SU-DHL-6 (cell line): ENCODE data around the gene CTNNB1.

Experiments used
- H2AFZ ChIP-seq: fragments of 200-600 bp; sonication (generic); 2 replicates; pipeline ENCODE4 v1.6.1; 2014; ENCODE audit warnings: low read depth, mild to moderate bottlenecking, moderate library complexity, mixed read lengths, antibody characterized with exemption, low read length; ENCODE audit not compliant: severe bottlenecking
- H3F3A ChIP-seq: fragments of 200-600 bp; shearing (Covaris generic); 2 replicates; pipeline ENCODE4 v1.6.0; 2016; ENCODE audit warnings: antibody characterized with exemption, mild to moderate bottlenecking; ENCODE audit not compliant: insufficient read depth
- H3K27ac ChIP-seq: fragments of 200-600 bp; sonication (generic); 2 replicates; pipeline ENCODE4 v1.5.1; 2016; ENCODE audit warnings: low read depth, mild to moderate bottlenecking, low read length, moderate library complexity, mixed read lengths
- H3K27me3 ChIP-seq: fragments of 200-600 bp; sonication (generic), shearing (Covaris generic); 2 replicates; pipeline ENCODE4 v1.6.0; 2014; ENCODE audit warnings: mild to moderate bottlenecking, low read length
- H3K36me3 ChIP-seq: fragments of 200-600 bp; sonication (generic); 2 replicates; pipeline ENCODE4 v1.6.1; 2014; ENCODE audit warnings: mild to moderate bottlenecking, low read length, mixed read lengths
- H3K4me2 ChIP-seq: fragments of 300-600, 200-600 bp; shearing (Covaris generic), sonication (generic); 2 replicates; pipeline ENCODE4 v1.6.0; 2014; ENCODE audit warnings: low read length, low read depth, mild to moderate bottlenecking; ENCODE audit not compliant: poor library complexity, severe bottlenecking
- H3K4me3 ChIP-seq: fragments of 200-600 bp; sonication (generic); 2 replicates; pipeline ENCODE4 v1.5.1; 2014; ENCODE audit warnings: antibody characterized with exemption, low read length, mild to moderate bottlenecking, mixed read lengths; ENCODE audit not compliant: insufficient read depth, poor library complexity, severe bottlenecking
- H3K79me2 ChIP-seq: fragments of 200-600 bp; sonication (generic); 2 replicates; pipeline ENCODE4 v1.6.1; 2014; ENCODE audit warnings: mild to moderate bottlenecking, low read length, moderate library complexity; ENCODE audit not compliant: insufficient read depth
- H3K9ac ChIP-seq: fragments of 200-600 bp; sonication (generic); 2 replicates; pipeline ENCODE4 v1.7.0; 2014; ENCODE audit warnings: mild to moderate bottlenecking, low read length
- H3K9me2 ChIP-seq: fragments of 200-600 bp; sonication (generic); replicated peaks from 2 replicates; pipeline ENCODE4 v1.6.1; 2014; ENCODE audit warnings: low read length; ENCODE audit not compliant: insufficient read depth
- H3K9me3 ChIP-seq: fragments of 200-600 bp; sonication (generic); 2 replicates; pipeline ENCODE4 v1.6.1; 2014; ENCODE audit warnings: low read length, mixed read lengths; ENCODE audit not compliant: insufficient read depth
- H4K20me1 ChIP-seq: fragments of 200-600 bp; sonication (generic); 2 replicates; pipeline ENCODE4 v1.6.1; 2014; ENCODE audit warnings: low read depth, mild to moderate bottlenecking, antibody characterized with exemption, low read length, moderate library complexity, mixed read lengths
- EZH2phosphoT487 ChIP-seq: fragments of 200-600 bp; sonication (generic), shearing (Covaris generic); conservative IDR thresholded peaks from 2 replicates; pipeline ENCODE4 v1.6.1; 2018; ENCODE audit warnings: mild to moderate bottlenecking, antibody characterized with exemption, low read length, moderate library complexity, mixed read lengths
- TF ChIP-seq, protein P1 (sequence below): fragments of 200-600 bp; sonication (generic); IDR thresholded peaks from one replicate; pipeline ENCODE4 v1.5.1; 2017; ENCODE audit warnings: antibody characterized with exemption, mild to moderate bottlenecking, low read length, moderate library complexity; ENCODE audit not compliant: insufficient read depth, poor library complexity, severe bottlenecking

CTNNB1 gene

DNA sequence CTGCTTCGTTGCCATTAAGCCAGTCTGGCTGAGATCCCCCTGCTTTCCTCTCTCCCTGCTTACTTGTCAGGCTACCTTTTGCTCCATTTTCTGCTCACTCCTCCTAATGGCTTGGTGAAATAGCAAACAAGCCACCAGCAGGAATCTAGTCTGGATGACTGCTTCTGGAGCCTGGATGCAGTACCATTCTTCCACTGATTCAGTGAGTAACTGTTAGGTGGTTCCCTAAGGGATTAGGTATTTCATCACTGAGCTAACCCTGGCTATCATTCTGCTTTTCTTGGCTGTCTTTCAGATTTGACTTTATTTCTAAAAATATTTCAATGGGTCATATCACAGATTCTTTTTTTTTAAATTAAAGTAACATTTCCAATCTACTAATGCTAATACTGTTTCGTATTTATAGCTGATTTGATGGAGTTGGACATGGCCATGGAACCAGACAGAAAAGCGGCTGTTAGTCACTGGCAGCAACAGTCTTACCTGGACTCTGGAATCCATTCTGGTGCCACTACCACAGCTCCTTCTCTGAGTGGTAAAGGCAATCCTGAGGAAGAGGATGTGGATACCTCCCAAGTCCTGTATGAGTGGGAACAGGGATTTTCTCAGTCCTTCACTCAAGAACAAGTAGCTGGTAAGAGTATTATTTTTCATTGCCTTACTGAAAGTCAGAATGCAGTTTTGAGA, 25.0 kb downstream of the CTNNB1 start:
- H3K27ac ChIP-seq: no peak overlapping the region

DNA sequence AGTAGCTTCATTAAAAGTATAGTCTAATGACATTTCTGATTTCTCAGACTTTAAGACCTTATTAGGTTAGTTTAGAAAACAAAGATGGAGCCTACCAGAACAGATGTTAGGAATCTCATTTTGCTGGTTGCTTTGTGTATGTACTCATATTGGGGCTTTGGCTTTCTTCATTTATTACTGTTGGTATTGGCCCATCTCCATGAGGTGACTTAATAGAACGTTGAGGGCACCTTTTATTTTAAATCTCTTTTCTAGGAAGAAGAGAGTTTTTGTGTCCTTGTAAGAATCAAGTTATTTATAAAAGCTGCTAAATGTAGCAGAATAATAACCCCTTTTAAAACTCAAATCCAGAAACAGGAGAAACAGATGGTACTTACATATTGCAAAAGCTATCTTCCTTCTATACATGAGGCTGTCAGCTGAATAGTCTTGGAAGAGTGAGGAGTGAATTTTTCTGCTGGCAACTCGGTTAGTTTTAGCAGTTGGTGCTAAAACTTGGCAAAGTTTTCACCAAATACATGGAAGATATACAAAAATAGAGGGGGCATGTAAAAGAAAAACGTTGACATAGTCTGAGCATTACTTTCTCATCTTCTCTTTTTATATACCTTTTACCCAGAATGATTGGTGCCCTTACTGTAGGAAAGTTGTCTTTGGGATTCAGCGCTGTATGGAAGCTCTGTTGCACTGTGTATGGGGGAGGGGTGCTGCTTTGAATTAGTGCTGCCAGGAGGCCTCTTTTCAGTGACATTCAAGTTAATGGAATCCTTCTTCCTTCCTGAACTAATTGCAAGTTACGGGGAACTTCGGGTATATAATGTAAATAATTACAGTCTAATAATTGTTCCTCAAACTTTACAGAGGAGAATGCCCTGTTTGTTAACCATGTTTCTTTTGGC, 35.8 kb downstream of the CTNNB1 start:
- Histone ChIP-seq H3K79me2 (peaks cover 11% of the 10 kb centered on the region; the same call in 1 of the 2 replicates), H2AFZ (no peak overlapping the region), H3K9me2 (no peaks in the 10 kb centered on the region), H3K27me3 (no peaks in the 10 kb centered on the region), H3K4me3 (no peak overlapping the region), H3K27ac (no peak overlapping the region), H3K9ac (no peak overlapping the region), H3K9me3 (no peaks in the 10 kb centered on the region), H4K20me1 (peaks cover 10% of the 10 kb centered on the region; the same call in 1 of the 2 replicates), H3K36me3 (peaks cover 72% of the 10 kb centered on the region), H3F3A (no peaks in the 10 kb centered on the region), H3K4me2 (no peak overlapping the region)
- no peak for TF ChIP-seq EZH2phosphoT487
- TF ChIP-seq, protein P1, sequence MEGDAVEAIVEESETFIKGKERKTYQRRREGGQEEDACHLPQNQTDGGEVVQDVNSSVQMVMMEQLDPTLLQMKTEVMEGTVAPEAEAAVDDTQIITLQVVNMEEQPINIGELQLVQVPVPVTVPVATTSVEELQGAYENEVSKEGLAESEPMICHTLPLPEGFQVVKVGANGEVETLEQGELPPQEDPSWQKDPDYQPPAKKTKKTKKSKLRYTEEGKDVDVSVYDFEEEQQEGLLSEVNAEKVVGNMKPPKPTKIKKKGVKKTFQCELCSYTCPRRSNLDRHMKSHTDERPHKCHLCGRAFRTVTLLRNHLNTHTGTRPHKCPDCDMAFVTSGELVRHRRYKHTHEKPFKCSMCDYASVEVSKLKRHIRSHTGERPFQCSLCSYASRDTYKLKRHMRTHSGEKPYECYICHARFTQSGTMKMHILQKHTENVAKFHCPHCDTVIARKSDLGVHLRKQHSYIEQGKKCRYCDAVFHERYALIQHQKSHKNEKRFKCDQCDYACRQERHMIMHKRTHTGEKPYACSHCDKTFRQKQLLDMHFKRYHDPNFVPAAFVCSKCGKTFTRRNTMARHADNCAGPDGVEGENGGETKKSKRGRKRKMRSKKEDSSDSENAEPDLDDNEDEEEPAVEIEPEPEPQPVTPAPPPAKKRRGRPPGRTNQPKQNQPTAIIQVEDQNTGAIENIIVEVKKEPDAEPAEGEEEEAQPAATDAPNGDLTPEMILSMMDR: no peak

More for the DNA sequence above, 25.0 kb downstream of the CTNNB1 start:
- H3K79me2 ChIP-seq: peaks cover 92% of the 10 kb centered on the region
- H3K9me2 ChIP-seq: no peaks in the 10 kb centered on the region
- TF ChIP-seq, protein P1: no peak
- TF ChIP-seq EZH2phosphoT487: no peak
- no peak overlapping the region for H2AFZ ChIP-seq
- peaks cover 38% of the 10 kb centered on the region for H3K36me3 ChIP-seq
- no peak overlapping the region for H3K9ac ChIP-seq
- H4K20me1 ChIP-seq: peaks cover 43% of the 10 kb centered on the region
- H3K27me3 ChIP-seq: no peaks in the 10 kb centered on the region
- no peaks in the 10 kb centered on the region for H3K9me3 ChIP-seq
- no peaks in the 10 kb centered on the region for H3F3A ChIP-seq
- H3K4me3 ChIP-seq: no peak overlapping the region
- no peak overlapping the region for H3K4me2 ChIP-seq

DNA sequence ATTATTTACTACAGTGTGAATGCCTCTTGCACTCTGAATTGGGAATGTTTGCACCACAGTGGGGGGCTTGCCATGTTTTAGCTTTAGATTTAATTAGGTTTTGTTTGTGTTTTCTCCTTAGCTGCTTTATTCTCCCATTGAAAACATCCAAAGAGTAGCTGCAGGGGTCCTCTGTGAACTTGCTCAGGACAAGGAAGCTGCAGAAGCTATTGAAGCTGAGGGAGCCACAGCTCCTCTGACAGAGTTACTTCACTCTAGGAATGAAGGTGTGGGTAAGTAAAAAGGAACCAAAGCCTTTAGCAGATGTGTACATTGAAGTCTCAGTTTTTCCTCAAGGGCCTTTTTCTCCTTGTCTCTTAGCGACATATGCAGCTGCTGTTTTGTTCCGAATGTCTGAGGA, 36.9 kb downstream of the CTNNB1 start:
- H3K36me3 ChIP-seq: peaks cover 73% of the 10 kb centered on the region
- no peak overlapping the region for H3K4me3 ChIP-seq
- no peak overlapping the region for H3K9ac ChIP-seq
- H4K20me1 ChIP-seq: peaks cover 5% of the 10 kb centered on the region; the same call in 1 of the 2 replicates
- no peak for TF ChIP-seq EZH2phosphoT487
- TF ChIP-seq, protein P1: no peak
- H3K27ac ChIP-seq: no peak overlapping the region
- H3K27me3 ChIP-seq: no peaks in the 10 kb centered on the region
- H3K9me3 ChIP-seq: no peaks in the 10 kb centered on the region
- peaks cover 4% of the 10 kb centered on the region; the same call in 1 of the 2 replicates for H3F3A ChIP-seq
- H2AFZ ChIP-seq: no peak overlapping the region
- H3K9me2 ChIP-seq: no peaks in the 10 kb centered on the region
- H3K79me2 ChIP-seq: peaks cover 4% of the 10 kb centered on the region; the same call in 1 of the 2 replicates
- H3K4me2 ChIP-seq: no peak overlapping the region
